Measurements from ENCODE around the gene GGT1.
"Not testable (repeated sequence)": the region's sequence is repeated elsewhere in the genome, so short reads cannot be mapped to it uniquely, and the experiment has no call there.

Gene GGT1

DNA sequence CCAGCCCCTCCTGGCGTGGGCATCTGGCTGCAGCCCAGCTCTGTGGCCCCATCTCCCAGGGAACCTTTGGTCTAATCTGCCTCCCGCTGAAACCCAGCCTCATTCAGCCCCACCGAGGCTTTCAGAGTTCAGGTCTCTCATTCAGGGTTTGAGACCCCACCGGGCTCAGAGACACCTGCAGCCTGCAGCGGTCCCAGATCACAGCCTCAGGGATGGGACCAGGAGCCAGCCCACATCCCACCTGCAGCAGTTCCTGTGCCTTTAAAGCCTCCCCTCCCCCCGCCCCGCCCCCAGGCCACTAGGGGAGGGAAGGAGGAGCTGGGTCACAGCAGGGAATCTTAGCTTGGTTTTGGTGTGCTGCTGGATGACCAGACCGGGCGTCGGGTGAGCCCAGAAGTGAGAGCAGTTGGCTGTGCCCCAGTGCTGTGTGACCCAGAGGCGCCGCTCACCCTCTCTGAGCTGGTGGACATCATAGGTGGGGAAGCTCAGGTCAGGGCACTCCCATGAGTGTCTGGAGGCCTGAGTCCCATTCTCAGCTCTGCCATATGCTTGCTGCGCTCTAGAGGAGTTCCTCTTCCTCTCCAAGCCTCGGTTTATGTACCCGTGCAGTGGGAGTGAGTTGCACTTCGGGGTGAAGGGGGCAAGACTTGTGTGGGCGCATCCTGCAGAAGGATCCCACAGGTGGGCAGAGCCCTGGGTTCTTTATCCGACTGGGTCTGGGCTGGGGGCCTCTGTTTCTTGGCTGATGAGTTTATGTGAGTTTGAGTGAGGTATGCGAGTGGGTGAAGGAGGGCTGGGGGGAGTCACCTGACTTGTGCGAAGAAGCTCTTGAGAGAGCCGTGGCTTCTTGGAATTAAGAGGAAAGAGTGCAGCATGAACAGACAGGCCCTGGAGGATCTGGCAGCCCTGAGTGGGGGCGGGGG is at the start of gene GGT1:
GGT1 (plus strand) TSS at position 347 of the 923 bp plus-strand sequence. CDS start 7,889 bp downstream, outside the sequence.
- not testable (repeated sequence) for DNase-seq

DNA sequence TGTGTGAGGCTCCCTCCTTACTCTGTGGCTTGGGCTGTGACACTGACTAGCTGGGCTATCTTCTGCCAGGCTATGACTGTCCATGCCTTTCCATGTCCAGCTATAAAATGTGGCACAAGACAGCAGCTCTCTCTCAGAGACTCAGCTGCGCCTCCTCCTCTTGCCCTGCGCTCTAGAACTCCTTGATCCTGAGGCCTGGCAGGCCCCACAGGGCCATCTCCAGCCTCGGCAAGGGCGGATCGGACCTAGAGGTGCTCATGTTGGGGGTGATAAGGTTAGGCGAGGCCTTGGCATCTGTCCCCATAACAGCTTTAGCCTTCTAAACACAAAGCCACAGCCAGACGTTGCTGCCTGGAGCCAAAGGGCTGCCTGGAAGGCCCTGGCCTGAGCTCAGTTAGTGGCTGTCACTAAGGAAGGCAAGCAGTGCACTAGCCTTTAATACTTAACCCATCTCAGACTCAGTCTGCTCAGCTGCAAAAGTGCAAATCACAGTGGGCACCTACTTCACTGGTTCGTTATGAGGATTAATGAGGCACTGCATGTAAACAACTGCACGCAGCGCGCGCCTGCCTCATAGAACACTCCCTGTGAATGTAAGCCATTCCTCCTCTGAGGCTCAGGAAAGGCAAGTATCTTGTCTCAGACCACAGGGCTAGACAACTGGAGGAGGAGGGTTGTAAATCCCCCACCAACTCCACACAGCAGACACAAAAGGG is 49.2 kb upstream of the GGT1 start:
- DNase-seq = no peak

DNA sequence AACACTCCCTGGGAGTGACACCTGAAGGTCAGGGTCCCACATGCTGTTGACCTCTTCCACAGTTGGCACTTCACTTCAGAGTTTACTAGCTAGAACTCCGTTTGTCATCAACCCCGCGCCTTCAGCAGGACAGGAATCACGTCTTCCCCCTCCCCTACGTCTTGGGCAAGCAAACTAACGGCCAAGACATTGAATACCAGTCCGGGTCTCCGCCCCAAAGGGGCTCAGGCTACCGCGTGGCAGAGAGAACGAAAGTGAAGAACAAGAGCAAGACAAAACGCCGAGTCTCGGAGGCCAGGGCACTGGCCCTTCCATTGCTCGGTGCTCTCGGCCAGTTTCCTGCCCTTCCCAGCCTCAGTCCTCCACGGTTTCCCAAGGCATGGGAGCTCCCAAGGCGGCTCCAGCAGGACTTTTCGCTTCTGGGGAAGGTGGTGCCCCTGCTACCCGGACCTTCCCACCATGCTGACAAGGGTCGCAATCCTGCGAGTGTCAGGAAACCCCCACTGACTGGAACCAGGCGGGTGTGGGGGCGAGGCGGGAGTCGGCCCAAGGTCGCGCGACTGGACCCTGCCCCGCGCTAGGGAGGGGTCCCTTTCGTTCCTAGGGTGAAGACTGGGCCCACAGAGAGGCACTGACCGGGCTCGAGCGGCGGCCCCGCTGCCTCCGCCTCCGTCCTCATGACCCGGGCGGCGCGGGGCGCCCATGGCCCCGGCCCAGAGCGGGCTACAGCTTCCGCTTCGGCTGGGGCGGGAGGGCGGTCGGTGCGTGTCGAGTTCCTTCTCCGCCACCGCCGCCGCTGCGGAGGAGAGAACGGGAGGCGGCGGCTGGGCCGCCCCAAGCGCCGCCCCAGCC is 48.5 kb upstream of the GGT1 start, which contains the start of gene GUCD1:
GUCD1 (minus strand) TSS at position 826 of the 852 bp plus-strand sequence; CDS start at position 679, 147 bp downstream.
- DNase-seq = no peak

DNA sequence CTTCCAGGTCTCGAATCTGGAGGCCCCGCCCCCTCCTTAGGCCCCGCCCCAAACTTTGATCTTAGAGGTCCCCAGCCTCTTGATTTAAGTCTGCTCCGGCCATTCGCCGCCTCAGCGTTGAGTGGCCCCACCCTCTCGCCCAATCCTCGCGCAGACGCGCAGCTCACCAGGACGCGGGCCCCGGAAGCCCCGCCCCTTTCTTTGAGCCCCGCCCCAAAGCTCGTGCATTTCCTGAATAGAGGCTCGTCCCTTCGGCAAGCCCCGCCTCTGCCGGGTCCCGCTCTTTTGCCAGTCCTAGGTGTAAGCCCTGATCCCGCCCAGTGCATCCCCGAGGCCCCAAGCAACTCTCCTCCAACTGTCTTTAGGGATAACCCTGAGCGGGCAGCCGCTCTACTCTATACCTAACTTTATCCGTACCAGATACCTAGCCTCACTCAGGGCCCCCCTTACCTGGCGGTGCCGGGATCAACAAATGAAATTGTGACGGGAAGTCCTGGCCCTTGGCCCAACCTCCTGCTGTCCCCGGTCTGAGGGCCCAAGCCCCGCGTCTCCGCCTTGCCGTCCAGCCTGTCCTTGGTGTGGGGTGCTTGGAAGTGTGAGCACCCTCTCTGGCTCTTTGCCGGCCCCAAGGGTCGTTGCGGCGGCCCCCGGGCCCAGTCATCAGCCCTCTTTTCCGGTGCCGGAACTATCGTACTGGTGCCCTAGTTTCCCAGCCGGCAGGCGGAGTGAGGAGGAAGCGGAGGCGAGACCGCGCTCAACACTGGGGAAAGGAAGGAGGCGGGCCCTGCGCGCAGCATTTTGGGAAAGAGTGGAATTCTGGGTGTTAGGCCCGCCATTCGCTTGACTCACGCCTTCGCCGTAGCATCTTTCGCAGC is 47.6 kb upstream of the GGT1 start, which contains the start of gene SNRPD3:
SNRPD3 (plus strand) TSS at position 835 of the 875 bp plus-strand sequence. CDS start 1,676 bp downstream, outside the sequence.
- DNase-seq = peak; percentile 98

DNA sequence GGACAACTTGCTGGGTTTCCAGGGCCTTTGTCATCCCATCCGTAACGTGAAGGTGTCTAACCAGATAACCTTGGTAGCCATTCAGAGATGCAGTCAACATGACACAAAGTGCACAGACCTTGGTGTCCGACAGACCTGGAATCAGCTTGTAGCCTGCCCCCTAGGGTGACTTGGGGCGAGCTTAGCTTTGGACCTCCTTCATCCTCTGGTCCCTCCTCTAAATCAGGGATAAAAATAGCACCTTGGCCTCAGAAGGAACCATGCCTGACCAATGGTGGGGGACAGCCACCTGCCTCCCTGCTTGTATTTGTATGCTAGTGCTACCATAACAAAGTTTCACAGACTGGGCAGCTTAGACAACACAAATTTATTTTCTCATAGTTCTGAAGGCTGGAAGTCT is 43.5 kb upstream of the GGT1 start:
- DNase-seq = no peak

DNA sequence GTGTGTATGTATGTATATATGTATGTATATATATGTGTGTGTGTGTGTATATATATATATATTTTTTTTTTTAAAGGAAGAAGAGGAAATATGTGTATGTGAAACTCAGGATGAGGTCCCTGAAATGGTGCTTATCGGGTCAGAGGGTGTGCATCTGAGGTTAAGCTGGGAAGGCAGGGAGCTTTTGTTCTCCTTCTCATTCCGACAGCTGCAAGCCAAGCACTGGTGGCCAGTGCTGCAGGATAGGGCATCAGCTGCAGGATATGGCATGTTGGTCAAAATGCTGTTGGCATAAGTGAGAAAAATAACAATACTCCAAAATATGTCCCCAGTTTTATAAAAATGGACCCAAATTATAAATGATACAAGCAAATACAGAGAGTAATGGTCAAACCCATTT is 39.7 kb upstream of the GGT1 start:
- no peak for DNase-seq

GRCh38 chr22:24564376-24565058 is 38.5 kb upstream of the GGT1 start:
- DNase-seq = no peak

- DNase-seq = no peak
Observed at GRCh38 chr22:24565077-24565476, 37.9 kb upstream of the GGT1 start.

DNA sequence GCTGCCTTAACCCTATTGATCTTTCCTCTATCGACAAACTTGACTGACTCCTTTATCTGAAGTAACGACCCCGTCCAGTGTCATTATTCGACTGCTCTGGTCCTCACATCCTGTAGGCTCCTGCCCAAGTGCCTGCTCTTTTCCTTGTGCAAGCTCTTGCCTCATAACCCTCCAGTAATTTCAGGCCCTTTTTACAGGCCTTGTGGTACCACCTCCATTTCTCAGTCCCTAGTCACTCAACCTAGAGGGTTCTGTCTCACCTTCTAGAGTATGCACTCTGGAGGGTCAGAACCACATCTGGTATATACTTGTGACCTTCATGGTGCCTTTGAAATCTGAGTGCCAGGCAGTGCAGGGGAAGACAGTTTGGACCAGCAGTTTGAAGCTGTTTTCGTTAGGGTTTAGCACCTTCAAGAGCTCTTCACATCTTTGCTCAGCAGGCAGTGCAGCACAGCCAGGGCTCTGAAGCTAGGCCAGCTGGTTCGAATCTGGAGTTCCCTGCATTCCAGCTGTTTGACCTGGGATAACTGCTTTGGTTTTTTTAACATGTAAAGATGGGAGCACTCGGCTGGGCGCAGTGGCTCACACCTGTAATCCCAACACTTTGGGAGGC is 36.0 kb upstream of the GGT1 start:
- DNase-seq = no peak

DNA sequence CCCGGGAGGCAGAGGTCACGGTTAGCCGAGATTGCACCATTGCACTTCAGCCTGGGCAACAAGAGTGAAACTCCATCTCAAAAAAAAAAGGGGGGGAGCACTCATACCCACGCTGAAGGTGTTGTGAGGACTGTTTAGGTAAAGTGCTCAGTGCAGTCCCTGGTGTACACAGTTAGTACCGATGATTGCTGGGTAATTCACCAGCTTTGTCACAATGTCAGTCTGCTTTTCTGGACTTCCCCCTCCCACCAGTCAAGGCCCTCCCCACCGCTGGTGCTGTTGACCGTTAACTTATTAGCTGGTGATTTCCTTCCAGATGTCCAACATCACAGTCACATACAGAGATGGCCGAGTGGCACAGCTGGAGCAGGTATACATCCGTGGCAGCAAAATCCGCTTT is 35.3 kb upstream of the GGT1 start:
- DNase-seq = no peak

- no peak for DNase-seq
Observed at GRCh38 chr22:24571266-24571665, 31.7 kb upstream of the GGT1 start.

- no peak for DNase-seq
Observed at GRCh38 chr22:24576778-24577177, 26.2 kb upstream of the GGT1 start.

- DNase-seq = no peak
Observed at GRCh38 chr22:24578355-24579257, 24.4 kb upstream of the GGT1 start.

DNA sequence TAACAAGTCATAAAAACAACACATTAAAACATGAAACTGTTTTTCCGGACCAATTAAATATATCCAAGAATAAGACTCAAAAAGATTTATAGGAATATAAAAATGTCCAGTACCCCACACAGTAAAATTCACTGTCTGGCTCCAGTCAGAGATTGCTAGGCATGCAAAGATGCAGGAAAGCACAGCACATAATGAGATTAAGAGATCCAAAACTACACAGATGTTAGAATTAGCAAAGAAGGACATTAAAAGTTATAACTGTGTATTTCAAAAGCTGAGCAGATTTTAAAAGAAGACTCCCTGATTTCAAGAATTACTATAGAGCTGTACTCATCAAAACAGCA is 23.8 kb upstream of the GGT1 start:
- DNase-seq = no peak

- DNase-seq = no peak
Observed at GRCh38 chr22:24580276-24580675, 22.7 kb upstream of the GGT1 start.

GRCh38 chr22:24582056-24582814 is 20.8 kb upstream of the GGT1 start:
- no peak for DNase-seq

DNA sequence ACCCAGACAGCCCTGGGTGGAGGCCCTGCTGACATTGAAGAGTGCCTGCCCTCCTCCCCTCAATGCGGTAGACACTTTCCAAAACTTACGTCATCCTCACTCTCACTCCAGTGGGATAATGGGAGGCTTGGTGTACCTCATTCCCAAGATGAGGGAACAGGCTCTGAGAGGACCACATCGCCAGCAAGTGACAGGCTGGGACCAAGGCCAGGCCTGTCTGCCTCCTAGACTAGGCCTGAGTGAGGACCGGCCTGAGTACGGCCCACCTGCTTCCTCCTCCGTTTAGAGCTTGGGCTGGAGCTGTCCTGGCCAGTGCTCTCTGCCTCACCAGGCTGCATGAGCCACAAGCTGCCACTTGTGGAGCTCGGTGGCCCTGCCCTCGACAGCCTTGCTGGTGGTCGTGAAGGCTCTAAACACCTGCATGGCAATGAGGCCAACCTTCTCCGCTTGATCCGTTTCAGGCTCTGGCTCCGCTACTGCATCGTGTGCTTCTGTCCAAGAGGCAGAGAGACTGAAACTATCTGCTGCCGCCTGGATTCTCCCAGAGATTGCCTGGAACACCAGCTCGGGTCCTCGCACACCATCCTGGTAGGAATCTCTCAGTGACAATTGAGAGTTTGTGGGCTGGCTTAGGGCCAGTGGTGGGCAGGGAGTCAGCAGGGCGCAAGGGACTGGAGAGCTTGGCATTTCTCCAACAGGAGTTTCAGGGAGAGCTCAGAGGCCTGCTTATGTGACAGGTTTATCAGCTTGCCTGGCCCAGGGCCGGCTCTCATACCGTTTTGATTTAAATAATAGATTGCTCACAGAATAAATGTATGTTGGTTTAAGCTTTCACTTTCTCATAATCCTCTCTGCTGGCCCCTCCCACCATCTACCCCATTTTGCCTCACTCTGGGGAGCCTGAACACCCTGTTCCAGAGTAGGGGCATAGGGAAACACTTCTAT is 19.5 kb upstream of the GGT1 start:
- DNase-seq = no peak
